Lower lobe of right lung (tissue), 2 donors: Measurements from ENCODE around the gene TMEM219. TPM values are rescaled to one million over a fixed set of nuclear protein-coding genes. Genes with fewer than 3 reads are reported as not detected.
A peak's percentile ranks its signal among the peaks of the same experiment; 100 is the strongest.

ENCODE experiments used
- ATAC-seq, 2 donors: fragments of 200-7000 bp; cut with Tn5 transposase; one replicate each; pipeline ENCODE4 v1.9.1; 2020 to 2022; ENCODE audit warnings: mild to moderate bottlenecking in 2 of 2, moderate library complexity in 2 of 2
- DNase-seq: peaks from one replicate; pipeline ENCODE4 v3.0.0-alpha.2; 2020
- H3K27ac ChIP-seq: fragments of 200-600 bp; one replicate; pipeline ENCODE4 v1.8.0; 2022
- H3K27me3 ChIP-seq: fragments of 200-600 bp; one replicate; pipeline ENCODE4 v1.8.0; 2022; ENCODE audit warnings: low read depth
- H3K36me3 ChIP-seq: fragments of 200-600 bp; one replicate; pipeline ENCODE4 v1.8.0; 2022; ENCODE audit warnings: mild to moderate bottlenecking
- H3K4me1 ChIP-seq: fragments of 200-600 bp; one replicate; pipeline ENCODE4 v1.8.0; 2022
- H3K4me3 ChIP-seq: fragments of 200-600 bp; one replicate; pipeline ENCODE4 v1.8.0; 2022; ENCODE audit warnings: mild to moderate bottlenecking
- H3K9me3 ChIP-seq: fragments of 200-600 bp; one replicate; pipeline ENCODE4 v1.8.0; 2022
- CTCF ChIP-seq: fragments of 200-600 bp; IDR thresholded peaks from one replicate; pipeline ENCODE4 v1.8.0; 2022; ENCODE audit warnings: antibody characterized with exemption, mild to moderate bottlenecking
- intact Hi-C: fragments of 100-400 bp; cut with DNase I; formaldehyde crosslinking; loops from one replicate; pipeline ENCODE4 v1.11.0; 2022
- total RNA-seq: library from RNA; stranded (reverse); fragmentation: NEBNext Ultra II Directional; extraction: Animal tissue kit (Norgen Biotek cat#: 25700); gene quantifications from one replicate; pipeline ENCODE4 v1.2.1, GENCODE V29; 2021
- donor health status: DM: no; HTN: yes; CAD: no; lungs with severe emphysema.

The TMEM219 gene
- total RNA-seq, 1 donor from 2014 or later, result 148 TPM

GRCh38 chr16:29920288-29921033 is 41.4 kb upstream of the TMEM219 start:
- TF ChIP-seq CTCF, result no peak
- ATAC-seq, result no peak
- no peak for DNase-seq
- Histone ChIP-seq H3K27me3 (no peaks in the 10 kb centered on the region), H3K9me3 (no peaks in the 10 kb centered on the region), H3K27ac (no peak overlapping the region), H3K36me3 (peaks cover 71% of the 10 kb centered on the region), H3K4me3 (no peak overlapping the region), H3K4me1 (peaks cover 14% of the 10 kb centered on the region)
- intact Hi-C loops, result no loop called here

DNA sequence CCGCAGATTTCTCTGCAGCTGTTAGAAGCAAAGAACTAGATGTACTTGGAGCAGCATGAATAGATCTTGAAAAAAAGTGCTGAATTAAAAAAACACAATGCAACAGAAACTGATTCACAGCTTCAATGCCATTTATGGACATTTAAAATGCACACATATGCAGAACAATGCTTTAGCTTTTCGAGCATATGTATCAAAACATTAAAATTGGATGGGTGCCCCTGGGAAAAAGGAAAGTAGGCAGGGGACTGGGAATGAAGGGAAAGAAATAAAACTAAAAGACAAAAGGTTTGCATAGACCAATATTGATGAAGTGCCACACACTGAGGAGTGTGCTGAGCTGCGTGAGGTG is 40.9 kb upstream of the TMEM219 start:
- Histone ChIP-seq H3K36me3 (peaks cover 70% of the 10 kb centered on the region), H3K9me3 (no peaks in the 10 kb centered on the region), H3K27me3 (no peaks in the 10 kb centered on the region), H3K4me1 (peaks cover 14% of the 10 kb centered on the region), H3K27ac (no peak overlapping the region), H3K4me3 (no peak overlapping the region)
- intact Hi-C loops, result no loop called here
- no peak for ATAC-seq
- no peak for TF ChIP-seq CTCF
- no peak for DNase-seq

DNA sequence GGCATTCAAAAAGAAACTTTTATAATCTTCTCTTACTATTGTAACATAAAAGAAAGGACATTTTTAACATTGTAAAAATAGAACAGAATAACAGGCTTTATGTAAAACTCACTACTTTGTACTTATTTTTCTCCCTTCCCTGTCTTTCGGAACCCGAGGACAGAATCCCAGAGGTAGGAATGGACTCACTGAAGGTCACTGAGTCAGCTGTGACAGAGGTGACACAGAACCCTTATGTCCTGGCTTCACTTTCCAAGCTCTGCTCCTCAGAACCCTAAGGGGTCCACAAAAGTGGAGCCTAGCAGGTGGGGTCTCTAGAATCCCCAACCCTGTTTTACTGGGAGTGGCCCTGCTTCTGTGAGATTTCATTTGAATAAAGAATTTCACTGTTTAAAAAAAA is 39.6 kb upstream of the TMEM219 start:
- H3K9me3 ChIP-seq, result no peaks in the 10 kb centered on the region
- H3K27ac ChIP-seq, result no peak overlapping the region
- TF ChIP-seq CTCF, result no peak
- peaks cover 23% of the 10 kb centered on the region for H3K4me1 ChIP-seq
- H3K27me3 ChIP-seq, result no peaks in the 10 kb centered on the region
- intact Hi-C loops, result no loop called here
- H3K36me3 ChIP-seq, result peaks cover 59% of the 10 kb centered on the region
- no peak overlapping the region for H3K4me3 ChIP-seq
- DNase-seq (no peak), ATAC-seq (no peak)

DNA sequence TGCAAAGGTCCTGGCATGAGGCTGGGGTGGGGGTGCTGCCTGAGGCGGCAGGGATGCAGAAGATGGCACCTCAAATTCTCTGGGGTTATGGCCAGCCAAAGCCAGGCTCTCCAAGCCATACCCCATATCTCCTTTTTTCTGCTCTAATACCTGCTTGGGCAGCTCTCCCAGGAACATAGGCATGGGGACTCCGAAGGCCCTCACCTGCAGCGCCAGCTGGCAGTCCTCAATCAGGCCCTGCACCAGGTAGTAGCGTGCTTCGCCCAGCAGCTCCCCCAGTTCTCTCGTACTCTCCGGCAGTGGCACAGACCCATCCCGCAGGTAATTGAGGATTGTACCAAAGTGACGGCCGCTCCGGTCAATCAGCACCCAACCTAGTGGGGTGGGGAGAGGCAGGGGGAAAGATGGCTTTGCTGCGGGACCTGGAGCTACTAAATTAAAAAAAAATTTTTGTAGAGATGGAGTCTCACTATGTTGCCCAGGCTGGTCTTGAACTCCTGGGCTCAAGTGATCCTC is 38.8 kb upstream of the TMEM219 start:
- H3K27ac ChIP-seq, result no peak overlapping the region
- no peak for TF ChIP-seq CTCF
- H3K9me3 ChIP-seq, result no peaks in the 10 kb centered on the region
- H3K27me3 ChIP-seq, result no peaks in the 10 kb centered on the region
- H3K36me3 ChIP-seq, result peaks cover 52% of the 10 kb centered on the region
- no peak overlapping the region for H3K4me3 ChIP-seq
- ATAC-seq, result no peak
- intact Hi-C loops, result no loop called here
- no peak for DNase-seq
- peaks cover 23% of the 10 kb centered on the region for H3K4me1 ChIP-seq

GRCh38 chr16:29925105-29925756 is 36.6 kb upstream of the TMEM219 start:
- ATAC-seq, result no peak
- intact Hi-C loops, result no loop called here
- TF ChIP-seq CTCF, result no peak
- Histone ChIP-seq H3K9me3 (no peaks in the 10 kb centered on the region), H3K27me3 (no peaks in the 10 kb centered on the region), H3K27ac (peak overlapping the region; percentile 90), H3K4me1 (peaks cover 23% of the 10 kb centered on the region), H3K4me3 (peak overlapping the region; percentile 95), H3K36me3 (peaks cover 30% of the 10 kb centered on the region)
- no peak for DNase-seq
